ENCODE results near the gene DDX1.

DDX1 gene

DNA sequence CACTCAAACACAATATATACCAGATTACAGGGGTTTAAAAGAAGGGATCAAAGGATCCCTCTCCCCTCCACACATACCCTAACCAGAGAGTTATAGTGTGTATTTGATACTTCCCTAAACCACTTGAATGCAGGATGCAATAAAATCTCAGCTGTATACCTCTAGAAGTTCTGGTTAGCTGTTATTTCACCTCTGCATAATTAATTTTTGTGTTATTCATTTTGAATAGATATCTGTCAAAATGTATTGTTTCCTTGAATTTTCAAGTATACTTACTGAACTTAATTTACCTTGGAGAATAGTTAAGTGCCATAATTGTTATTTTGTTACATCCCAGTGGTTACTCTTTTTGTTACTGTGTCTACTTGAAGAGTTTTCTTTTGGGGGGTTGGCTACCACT, 34.5 kb downstream of the DDX1 start:
- H3K4me1 ChIP-seq (ENCODE audit: control insufficient read depth in 1 of 2, insufficient read depth in 2 of 2, low read length in 2 of 2): no peaks in the 10 kb centered on the region
- no peak overlapping the region for H3K27ac ChIP-seq (ENCODE audit: low read length)
- H3K36me3 ChIP-seq (ENCODE audit: control insufficient read depth in 1 of 2, insufficient read depth in 2 of 2, low read length in 2 of 2): peaks cover 54 to 74% of the 10 kb centered on the region in 2 donors
- no peaks in the 10 kb centered on the region for H3K9me3 ChIP-seq (ENCODE audit: control insufficient read depth in 1 of 2, low read length in 2 of 2)
- no peaks in the 10 kb centered on the region for H3K27me3 ChIP-seq (ENCODE audit: low read depth, low read length)
- no peak overlapping the region for H3K4me3 ChIP-seq (ENCODE audit: low read depth in 1 of 2, low read length in 2 of 2)

DNA sequence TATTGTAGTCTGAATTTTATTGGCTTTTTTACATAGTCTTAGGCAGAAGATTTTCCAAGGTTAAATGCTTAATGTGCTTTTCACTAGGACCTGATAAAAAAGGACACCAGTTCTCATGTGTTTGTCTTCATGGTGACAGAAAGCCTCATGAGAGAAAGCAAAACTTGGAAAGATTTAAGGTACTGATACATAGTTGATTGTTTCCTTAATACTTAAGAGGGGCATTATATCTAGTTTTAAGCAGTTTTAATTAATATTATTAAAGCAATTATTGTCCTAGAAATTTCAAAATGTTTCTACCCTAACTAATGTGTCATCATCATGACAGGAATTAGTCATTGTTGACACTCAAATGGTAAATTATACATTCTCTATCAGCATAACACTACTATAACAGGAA, 35.3 kb downstream of the DDX1 start:
- Histone ChIP-seq H3K4me1 (ENCODE audit: control insufficient read depth in 1 of 2, insufficient read depth in 2 of 2, low read length in 2 of 2) (no peaks in the 10 kb centered on the region), H3K27me3 (ENCODE audit: low read depth, low read length) (no peaks in the 10 kb centered on the region)

DNA sequence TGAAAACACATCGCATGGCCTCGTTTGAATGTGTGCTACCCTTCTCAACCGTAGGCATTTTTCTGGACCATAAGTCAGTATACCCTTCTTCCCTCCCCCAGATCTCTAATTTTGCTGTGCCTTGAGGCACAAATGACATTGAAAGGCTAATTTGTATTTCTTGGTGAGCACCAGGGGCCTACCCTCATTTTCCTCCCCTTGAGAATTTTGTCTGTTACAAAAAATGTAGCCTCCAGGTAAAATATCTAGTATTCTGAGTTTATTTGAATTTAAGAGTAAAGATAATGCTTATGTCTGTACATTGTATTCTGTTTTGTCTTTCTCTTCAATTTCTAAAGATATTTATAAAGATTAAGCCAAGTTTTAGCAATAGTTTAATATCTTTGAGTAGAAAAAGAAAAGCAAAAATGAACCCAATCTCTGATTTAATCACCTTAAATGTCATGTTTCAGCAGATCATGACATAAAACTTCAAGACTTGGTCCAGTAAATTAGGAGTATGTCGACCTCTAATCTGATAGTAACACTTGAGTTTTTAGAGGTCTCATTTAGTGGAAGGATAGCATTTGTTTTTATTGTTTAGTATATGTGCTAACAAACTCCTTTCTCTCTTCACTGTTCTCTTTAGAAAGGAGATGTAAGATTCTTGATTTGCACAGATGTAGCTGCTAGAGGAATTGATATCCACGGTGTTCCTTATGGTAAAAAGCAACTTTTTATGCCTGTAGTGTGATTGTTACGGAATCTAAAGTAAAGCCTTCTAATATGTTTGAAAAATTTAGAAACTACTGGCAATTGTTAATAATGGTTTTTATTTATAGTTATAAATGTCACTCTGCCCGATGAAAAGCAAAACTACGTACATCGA, 36.4 kb downstream of the DDX1 start:
- Histone ChIP-seq H3K27me3 (ENCODE audit: low read depth, low read length) (no peaks in the 10 kb centered on the region), H3K4me1 (ENCODE audit: control insufficient read depth in 1 of 2, insufficient read depth in 2 of 2, low read length in 2 of 2) (no peaks in the 10 kb centered on the region), H3K4me3 (ENCODE audit: low read depth in 1 of 2, low read length in 2 of 2) (no peak overlapping the region), H3K36me3 (ENCODE audit: control insufficient read depth in 1 of 2, insufficient read depth in 2 of 2, low read length in 2 of 2) (peaks cover 66 to 76% of the 10 kb centered on the region in 2 donors), H3K9me3 (ENCODE audit: control insufficient read depth in 1 of 2, low read length in 2 of 2) (no peaks in the 10 kb centered on the region), H3K27ac (ENCODE audit: low read length) (no peak overlapping the region)

More for the DNA sequence above, 35.3 kb downstream of the DDX1 start:
- Histone ChIP-seq H3K27ac (ENCODE audit: low read length) (no peak overlapping the region), H3K4me3 (ENCODE audit: low read depth in 1 of 2, low read length in 2 of 2) (no peak overlapping the region), H3K9me3 (ENCODE audit: control insufficient read depth in 1 of 2, low read length in 2 of 2) (no peaks in the 10 kb centered on the region), H3K36me3 (ENCODE audit: control insufficient read depth in 1 of 2, insufficient read depth in 2 of 2, low read length in 2 of 2) (peaks cover 61 to 74% of the 10 kb centered on the region in 2 donors)

DNA sequence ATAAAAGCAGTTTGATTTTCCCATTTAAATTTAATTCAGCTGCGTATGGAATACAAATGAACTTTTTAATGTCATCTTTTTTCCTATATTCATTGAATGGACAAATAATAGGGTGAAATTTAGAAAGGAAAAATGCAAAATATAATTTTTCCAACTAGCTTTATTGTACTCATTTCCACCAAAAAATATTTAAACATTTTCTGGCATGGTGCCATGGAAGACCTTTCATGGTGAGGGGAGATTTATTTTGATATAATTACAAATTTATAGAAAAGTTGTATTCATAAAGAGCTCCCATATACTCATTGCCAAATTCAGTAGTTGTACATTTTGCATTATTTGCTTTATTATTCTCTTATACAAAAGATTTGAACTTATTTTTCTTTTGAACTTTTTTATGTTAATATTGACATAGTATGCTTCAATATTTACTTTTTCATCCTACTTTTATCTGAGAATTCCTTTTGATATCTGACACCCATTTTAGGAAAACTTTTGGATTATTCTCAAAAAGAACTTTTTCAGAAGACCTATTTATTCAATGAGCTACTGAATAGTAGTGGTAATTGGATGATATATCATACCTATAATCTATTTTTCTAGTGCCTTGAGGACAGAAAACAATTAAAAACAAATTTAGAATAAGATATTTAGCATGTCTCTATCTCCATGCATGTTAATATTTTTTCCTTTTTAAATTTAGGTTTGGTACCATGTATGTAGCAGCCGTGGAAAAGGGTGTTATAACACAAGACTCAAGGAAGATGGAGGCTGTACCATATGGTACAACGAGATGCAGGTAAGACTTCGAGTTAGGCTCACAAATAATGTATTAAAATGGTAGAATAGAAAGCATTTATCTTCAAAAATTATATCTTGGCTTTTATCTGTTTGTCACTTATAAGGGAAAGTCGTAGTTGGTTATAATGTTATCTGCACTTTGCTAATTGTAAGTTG, 37.5 kb downstream of the DDX1 start:
- Histone ChIP-seq H3K36me3 (ENCODE audit: control insufficient read depth in 1 of 2, insufficient read depth in 2 of 2, low read length in 2 of 2) (peaks cover 58 to 83% of the 10 kb centered on the region in 2 donors), H3K27me3 (ENCODE audit: low read depth, low read length) (no peaks in the 10 kb centered on the region), H3K4me3 (ENCODE audit: low read depth in 1 of 2, low read length in 2 of 2) (no peak overlapping the region), H3K4me1 (ENCODE audit: control insufficient read depth in 1 of 2, insufficient read depth in 2 of 2, low read length in 2 of 2) (no peaks in the 10 kb centered on the region), H3K9me3 (ENCODE audit: control insufficient read depth in 1 of 2, low read length in 2 of 2) (no peaks in the 10 kb centered on the region), H3K27ac (ENCODE audit: low read length) (no peak overlapping the region)

DNA sequence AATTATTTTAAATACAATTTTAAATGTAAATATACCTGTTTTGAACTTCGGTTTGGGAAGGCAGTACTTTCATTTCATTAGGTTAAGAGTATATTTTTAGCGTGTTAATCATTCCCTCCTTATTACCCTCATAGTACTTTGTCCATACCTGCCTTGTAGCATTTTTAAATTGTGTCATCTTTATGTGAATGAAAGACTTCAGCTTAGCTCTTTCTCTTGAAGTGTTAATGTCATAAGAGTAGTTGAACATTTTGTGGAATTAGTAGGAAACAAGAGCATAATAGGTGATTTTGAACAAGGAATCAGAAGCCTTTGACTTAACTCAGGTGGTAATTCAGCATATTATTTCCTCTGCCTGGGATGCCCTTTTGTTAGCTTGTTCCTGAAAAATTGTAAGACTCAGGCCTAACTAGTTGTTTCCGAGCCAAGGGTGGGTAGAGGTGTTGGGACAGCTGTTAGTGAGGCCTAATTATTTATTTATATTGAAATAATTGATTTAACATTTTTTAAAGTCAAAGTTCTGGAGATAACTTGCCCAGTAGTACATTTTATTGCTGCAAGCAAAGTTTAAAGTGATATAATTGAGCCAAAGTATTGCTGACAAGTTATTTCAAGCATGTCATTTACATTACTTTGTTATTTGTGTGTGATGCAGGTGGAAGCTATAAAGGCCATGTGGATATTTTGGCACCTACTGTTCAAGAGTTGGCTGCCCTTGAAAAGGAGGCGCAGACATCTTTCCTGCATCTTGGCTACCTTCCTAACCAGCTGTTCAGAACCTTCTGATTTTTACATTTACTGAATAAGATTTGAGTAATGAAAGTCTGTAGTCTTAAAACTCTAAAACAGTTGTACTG, 38.7 kb downstream of the DDX1 start:
- peaks cover 47 to 77% of the 10 kb centered on the region in 2 donors for H3K36me3 ChIP-seq (ENCODE audit: control insufficient read depth in 1 of 2, insufficient read depth in 2 of 2, low read length in 2 of 2)
- no peak overlapping the region for H3K4me3 ChIP-seq (ENCODE audit: low read depth in 1 of 2, low read length in 2 of 2)
- H3K4me1 ChIP-seq (ENCODE audit: control insufficient read depth in 1 of 2, insufficient read depth in 2 of 2, low read length in 2 of 2): no peaks in the 10 kb centered on the region
- no peak overlapping the region for H3K27ac ChIP-seq (ENCODE audit: low read length)
- H3K9me3 ChIP-seq (ENCODE audit: control insufficient read depth in 1 of 2, low read length in 2 of 2): no peaks in the 10 kb centered on the region
- no peaks in the 10 kb centered on the region for H3K27me3 ChIP-seq (ENCODE audit: low read depth, low read length)

DNA sequence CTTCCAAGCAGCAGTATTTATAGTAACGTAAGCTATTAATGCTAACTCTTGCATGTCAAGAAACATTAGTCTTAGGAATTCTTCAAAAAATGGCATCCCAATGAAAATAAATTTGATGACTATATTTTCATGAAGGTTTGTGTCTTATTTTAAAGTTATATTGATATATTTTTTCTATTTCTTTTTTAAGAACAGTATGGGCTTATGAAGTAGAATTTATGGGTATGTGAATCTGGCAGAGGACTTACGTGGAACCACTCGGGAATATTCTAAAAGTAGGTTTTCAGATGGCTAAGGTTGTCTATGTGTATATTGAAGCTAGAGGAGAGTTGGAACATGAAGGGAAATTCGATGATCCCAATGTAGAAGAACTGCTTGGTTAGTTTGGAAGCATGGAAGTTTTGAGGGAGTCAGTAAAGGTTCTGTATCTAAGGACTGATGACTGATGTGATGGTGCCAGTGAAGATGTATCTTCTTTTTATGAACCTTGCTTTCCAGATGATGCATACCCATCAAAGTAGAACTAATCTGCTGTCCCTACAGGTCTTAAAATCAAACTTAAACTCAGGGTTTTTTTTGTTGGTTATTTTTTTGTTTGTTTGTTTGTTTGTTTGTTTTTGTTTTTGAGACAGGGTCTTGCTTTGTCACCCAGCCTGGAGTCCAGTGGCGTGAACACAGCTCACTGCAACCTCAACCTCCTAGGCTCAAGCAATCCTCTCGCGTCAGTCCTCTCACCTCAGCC, 39.5 kb downstream of the DDX1 start:
- Histone ChIP-seq H3K27ac (ENCODE audit: low read length) (no peak overlapping the region), H3K9me3 (ENCODE audit: control insufficient read depth in 1 of 2, low read length in 2 of 2) (no peaks in the 10 kb centered on the region), H3K36me3 (ENCODE audit: control insufficient read depth in 1 of 2, insufficient read depth in 2 of 2, low read length in 2 of 2) (peaks cover 47 to 73% of the 10 kb centered on the region in 2 donors), H3K27me3 (ENCODE audit: low read depth, low read length) (no peaks in the 10 kb centered on the region), H3K4me3 (ENCODE audit: low read depth in 1 of 2, low read length in 2 of 2) (no peak overlapping the region), H3K4me1 (ENCODE audit: control insufficient read depth in 1 of 2, insufficient read depth in 2 of 2, low read length in 2 of 2) (no peaks in the 10 kb centered on the region)

DNA sequence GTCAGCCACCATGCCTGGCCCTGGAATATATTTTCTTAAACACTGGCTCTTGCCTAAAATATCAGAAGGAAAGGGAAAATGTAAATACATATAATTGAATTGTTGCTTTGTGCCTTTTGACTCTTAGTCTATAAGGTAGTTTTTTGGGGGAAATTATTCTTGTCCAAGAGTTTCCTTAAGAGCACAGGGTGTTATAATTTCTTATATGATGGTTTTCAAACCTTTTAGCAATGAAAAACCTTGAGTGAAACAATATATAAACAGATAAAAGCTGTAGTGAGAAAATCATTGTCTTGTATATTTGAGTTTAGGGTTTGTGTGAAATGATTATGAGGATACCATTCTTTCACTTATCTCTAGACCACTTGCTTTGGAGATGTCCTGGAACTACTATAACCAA, 40.2 kb downstream of the DDX1 start:
- Histone ChIP-seq H3K4me1 (ENCODE audit: control insufficient read depth in 1 of 2, insufficient read depth in 2 of 2, low read length in 2 of 2) (no peaks in the 10 kb centered on the region), H3K27ac (ENCODE audit: low read length) (no peak overlapping the region), H3K36me3 (ENCODE audit: control insufficient read depth in 1 of 2, insufficient read depth in 2 of 2, low read length in 2 of 2) (peaks cover 47 to 68% of the 10 kb centered on the region in 2 donors), H3K4me3 (ENCODE audit: low read depth in 1 of 2, low read length in 2 of 2) (no peak overlapping the region), H3K27me3 (ENCODE audit: low read depth, low read length) (no peaks in the 10 kb centered on the region), H3K9me3 (ENCODE audit: control insufficient read depth in 1 of 2, low read length in 2 of 2) (no peaks in the 10 kb centered on the region)

DNA sequence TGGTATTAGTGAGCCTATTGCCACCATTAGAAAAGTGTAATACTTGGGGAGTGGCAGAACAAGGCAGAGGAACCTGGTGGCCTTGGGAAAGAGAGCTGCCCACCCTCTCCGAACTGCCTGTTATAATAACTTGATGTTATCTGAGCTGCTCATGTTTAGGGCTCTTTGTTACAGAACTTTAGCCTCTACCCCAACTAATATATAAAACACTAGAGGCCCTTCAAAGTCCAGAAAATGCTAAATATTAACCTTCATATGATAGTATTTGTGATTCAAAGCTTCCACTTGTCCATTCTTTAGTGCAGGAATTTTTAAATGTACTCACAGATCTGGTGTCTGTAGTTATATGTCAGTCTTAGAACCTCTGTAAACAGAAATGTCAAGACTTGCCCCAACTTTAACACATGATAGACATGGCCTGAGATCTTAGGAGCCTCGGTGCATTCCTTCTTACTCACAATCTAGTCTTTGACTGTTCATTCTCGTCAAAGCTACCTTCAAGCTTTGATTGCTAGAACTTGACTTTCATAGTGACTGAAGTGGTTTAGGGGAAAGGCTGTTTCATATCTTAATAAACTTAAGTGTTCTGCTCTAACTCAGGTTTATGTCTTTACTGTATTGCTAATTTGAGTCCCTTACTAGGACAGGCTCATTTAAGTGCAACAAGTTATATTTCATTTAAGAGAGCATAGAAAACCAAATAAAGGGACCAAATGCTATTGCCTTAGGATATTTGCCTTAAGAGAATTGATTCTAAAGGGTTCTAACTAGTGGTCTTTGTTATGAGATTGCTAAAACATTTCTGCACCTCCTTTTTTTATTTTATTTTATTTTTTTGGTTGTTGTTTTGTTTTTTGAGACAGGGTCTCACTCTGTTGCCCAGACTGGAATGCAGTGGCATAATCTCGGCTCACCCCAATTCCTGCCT, 41.6 kb downstream of the DDX1 start:
- H3K9me3 ChIP-seq (ENCODE audit: control insufficient read depth in 1 of 2, low read length in 2 of 2): no peaks in the 10 kb centered on the region
- peaks cover 36 to 57% of the 10 kb centered on the region in 2 donors for H3K36me3 ChIP-seq (ENCODE audit: control insufficient read depth in 1 of 2, insufficient read depth in 2 of 2, low read length in 2 of 2)
- H3K4me3 ChIP-seq (ENCODE audit: low read depth in 1 of 2, low read length in 2 of 2): no peak overlapping the region
- no peaks in the 10 kb centered on the region for H3K27me3 ChIP-seq (ENCODE audit: low read depth, low read length)
- no peak overlapping the region for H3K27ac ChIP-seq (ENCODE audit: low read length)
- H3K4me1 ChIP-seq (ENCODE audit: control insufficient read depth in 1 of 2, insufficient read depth in 2 of 2, low read length in 2 of 2): peaks cover 0 to 8% of the 10 kb centered on the region in 2 donors

DNA sequence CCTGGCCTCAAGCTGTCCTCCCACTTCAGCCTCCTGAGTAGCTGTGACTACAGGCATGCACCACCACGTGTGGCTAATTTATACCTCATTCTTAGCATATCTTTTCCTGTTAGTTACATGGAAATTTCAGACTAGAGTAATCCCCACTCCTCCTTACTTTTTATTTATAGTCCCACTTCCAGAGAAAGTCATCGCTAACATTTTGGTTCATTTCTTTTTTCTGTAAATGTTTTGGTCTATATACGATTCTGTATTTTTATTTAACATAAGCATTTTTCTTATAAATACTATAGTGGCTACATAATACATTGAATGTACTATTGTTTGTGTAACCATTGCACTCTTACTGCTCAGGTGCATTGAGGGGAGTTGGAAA, 42.3 kb downstream of the DDX1 start:
- peaks cover 0 to 8% of the 10 kb centered on the region in 2 donors for H3K4me1 ChIP-seq (ENCODE audit: control insufficient read depth in 1 of 2, insufficient read depth in 2 of 2, low read length in 2 of 2)
- no peak overlapping the region for H3K27ac ChIP-seq (ENCODE audit: low read length)
- H3K27me3 ChIP-seq (ENCODE audit: low read depth, low read length): no peaks in the 10 kb centered on the region
- H3K9me3 ChIP-seq (ENCODE audit: control insufficient read depth in 1 of 2, low read length in 2 of 2): no peaks in the 10 kb centered on the region
- no peak overlapping the region for H3K4me3 ChIP-seq (ENCODE audit: low read depth in 1 of 2, low read length in 2 of 2)
- peaks cover 30 to 52% of the 10 kb centered on the region in 2 donors for H3K36me3 ChIP-seq (ENCODE audit: control insufficient read depth in 1 of 2, insufficient read depth in 2 of 2, low read length in 2 of 2)
